OCI-LY1 (cell line): ENCODE data around the gene DENND1A.

Experiments
- H2AFZ ChIP-seq: fragments of 200-600 bp; sonication (generic), shearing (Covaris generic); 2 replicates; pipeline ENCODE4 v1.6.0; 2014; ENCODE audit warnings: antibody characterized with exemption, mild to moderate bottlenecking, low read length
- H3F3A ChIP-seq: fragments of 200-600 bp; sonication (generic), shearing (Covaris generic); 2 replicates; pipeline ENCODE4 v1.6.0; 2014; ENCODE audit warnings: mild to moderate bottlenecking, antibody characterized with exemption, low read length, moderate library complexity; ENCODE audit not compliant: insufficient read depth
- H3K27ac ChIP-seq: fragments of 200-600 bp; sonication (generic); 2 replicates; pipeline ENCODE4 v1.5.1; 2014; ENCODE audit warnings: low read length, mixed run types, mild to moderate bottlenecking, low read depth; ENCODE audit not compliant: poor library complexity, severe bottlenecking
- H3K27me3 ChIP-seq: fragments of 200-600 bp; sonication (generic); 2 replicates; pipeline ENCODE4 v1.6.0; 2014; ENCODE audit warnings: antibody characterized with exemption, mild to moderate bottlenecking, low read length, moderate library complexity; ENCODE audit not compliant: insufficient read depth
- H3K36me3 ChIP-seq: fragments of 200-600 bp; sonication (generic); 2 replicates; pipeline ENCODE4 v1.6.1; 2014; ENCODE audit warnings: mild to moderate bottlenecking, antibody characterized with exemption, low read length, moderate library complexity, mixed read lengths; ENCODE audit not compliant: insufficient read depth
- H3K4me1 ChIP-seq: fragments of 200-600 bp; sonication (generic); 2 replicates; pipeline ENCODE4 v1.5.1; 2014; ENCODE audit warnings: mild to moderate bottlenecking, low read length, moderate library complexity; ENCODE audit not compliant: insufficient read depth, severe bottlenecking
- H3K4me2 ChIP-seq: fragments of 200-600 bp; sonication (generic), shearing (Covaris generic); 2 replicates; pipeline ENCODE4 v1.6.1; 2014; ENCODE audit warnings: low read length
- H3K4me3 ChIP-seq: fragments of 200-600 bp; sonication (generic); 2 replicates; pipeline ENCODE4 v1.5.1; 2014; ENCODE audit warnings: low read length, low read depth, mild to moderate bottlenecking, mixed read lengths; ENCODE audit not compliant: poor library complexity, severe bottlenecking
- H3K79me2 ChIP-seq: fragments of 200-600 bp; shearing (Covaris generic); 2 replicates; pipeline ENCODE4 v1.6.1; 2016; ENCODE audit warnings: mixed run types, low read length, mixed read lengths; ENCODE audit not compliant: insufficient read depth
- H3K9ac ChIP-seq: fragments of 200-600 bp; sonication (generic), shearing (Covaris generic); 2 replicates; pipeline ENCODE4 v1.6.1; 2014; ENCODE audit warnings: mild to moderate bottlenecking, low read length, mixed read lengths
- H3K9me2 ChIP-seq: fragments of 200-600 bp; sonication (generic), shearing (Covaris generic); 2 replicates; pipeline ENCODE4 v1.6.1; 2014; ENCODE audit warnings: low read depth, mild to moderate bottlenecking, low read length, mixed read lengths
- H3K9me3 ChIP-seq: fragments of 200-600 bp; shearing (Covaris generic); 2 replicates; pipeline ENCODE4 v1.6.1; 2014; ENCODE audit warnings: low read length, mixed read lengths
- H4K20me1 ChIP-seq: fragments of 200-600 bp; sonication (generic), shearing (Covaris generic); 2 replicates; pipeline ENCODE4 v1.6.0; 2016; ENCODE audit warnings: mild to moderate bottlenecking, low read length; ENCODE audit not compliant: insufficient read depth
- EZH2 ChIP-seq: fragments of 200-600 bp; sonication (generic), shearing (Covaris generic); IDR thresholded peaks from 2 replicates; pipeline ENCODE4 v1.8.0; 2017; ENCODE audit warnings: borderline replicate concordance, mixed run types, mild to moderate bottlenecking, antibody characterized with exemption, low read length, moderate library complexity, mixed read lengths
- TF ChIP-seq, protein P1 (sequence below): fragments of 200-600 bp; sonication (generic), shearing (Covaris generic); IDR thresholded peaks from 2 replicates; pipeline ENCODE4 v1.5.1; 2017; ENCODE audit warnings: mild to moderate bottlenecking, antibody characterized with exemption, low read length, moderate library complexity, mixed read lengths

Gene DENND1A

DNA sequence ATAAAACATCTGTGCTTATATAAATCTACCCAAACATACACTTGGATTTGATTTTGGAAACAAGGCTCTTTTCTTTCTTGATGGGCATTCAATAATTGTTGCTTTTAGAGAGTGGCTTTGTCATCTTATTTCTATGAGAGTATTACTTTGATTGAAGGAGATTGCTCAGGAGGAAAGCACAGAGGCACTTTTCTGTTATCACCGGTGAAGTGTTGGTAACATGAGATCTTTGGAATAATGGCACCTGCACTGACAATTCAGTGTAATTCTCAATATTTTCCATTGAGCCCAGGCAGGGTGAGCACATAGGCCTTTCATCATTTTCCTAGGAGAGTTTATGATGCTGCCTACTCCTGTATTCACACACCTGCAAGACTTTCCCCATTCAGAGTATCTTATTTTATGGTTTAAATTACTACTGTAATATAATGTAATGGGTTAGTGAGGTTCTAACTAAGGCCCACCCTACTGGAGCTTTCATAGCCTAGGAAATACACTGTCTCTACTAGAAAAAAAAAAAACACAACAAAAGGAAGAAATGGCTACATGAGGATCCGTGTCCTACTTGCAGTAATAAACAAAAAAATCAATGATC, 244.3 kb downstream of the DENND1A start:
- Histone ChIP-seq H3K9me3 (no peaks in the 10 kb centered on the region), H3K27ac (no peak overlapping the region), H3K79me2 (no peaks in the 10 kb centered on the region), H3K4me1 (peaks cover 26% of the 10 kb centered on the region), H3K4me2 (no peak overlapping the region), H3K4me3 (no peak overlapping the region), H3F3A (peaks cover 4% of the 10 kb centered on the region; the same call in 1 of the 2 replicates), H2AFZ (no peak overlapping the region), H3K36me3 (no peaks in the 10 kb centered on the region), H3K9me2 (no peaks in the 10 kb centered on the region), H3K27me3 (no peaks in the 10 kb centered on the region), H4K20me1 (no peaks in the 10 kb centered on the region), H3K9ac (no peak overlapping the region)
- TF ChIP-seq, protein P1, sequence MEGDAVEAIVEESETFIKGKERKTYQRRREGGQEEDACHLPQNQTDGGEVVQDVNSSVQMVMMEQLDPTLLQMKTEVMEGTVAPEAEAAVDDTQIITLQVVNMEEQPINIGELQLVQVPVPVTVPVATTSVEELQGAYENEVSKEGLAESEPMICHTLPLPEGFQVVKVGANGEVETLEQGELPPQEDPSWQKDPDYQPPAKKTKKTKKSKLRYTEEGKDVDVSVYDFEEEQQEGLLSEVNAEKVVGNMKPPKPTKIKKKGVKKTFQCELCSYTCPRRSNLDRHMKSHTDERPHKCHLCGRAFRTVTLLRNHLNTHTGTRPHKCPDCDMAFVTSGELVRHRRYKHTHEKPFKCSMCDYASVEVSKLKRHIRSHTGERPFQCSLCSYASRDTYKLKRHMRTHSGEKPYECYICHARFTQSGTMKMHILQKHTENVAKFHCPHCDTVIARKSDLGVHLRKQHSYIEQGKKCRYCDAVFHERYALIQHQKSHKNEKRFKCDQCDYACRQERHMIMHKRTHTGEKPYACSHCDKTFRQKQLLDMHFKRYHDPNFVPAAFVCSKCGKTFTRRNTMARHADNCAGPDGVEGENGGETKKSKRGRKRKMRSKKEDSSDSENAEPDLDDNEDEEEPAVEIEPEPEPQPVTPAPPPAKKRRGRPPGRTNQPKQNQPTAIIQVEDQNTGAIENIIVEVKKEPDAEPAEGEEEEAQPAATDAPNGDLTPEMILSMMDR, result no peak

DNA sequence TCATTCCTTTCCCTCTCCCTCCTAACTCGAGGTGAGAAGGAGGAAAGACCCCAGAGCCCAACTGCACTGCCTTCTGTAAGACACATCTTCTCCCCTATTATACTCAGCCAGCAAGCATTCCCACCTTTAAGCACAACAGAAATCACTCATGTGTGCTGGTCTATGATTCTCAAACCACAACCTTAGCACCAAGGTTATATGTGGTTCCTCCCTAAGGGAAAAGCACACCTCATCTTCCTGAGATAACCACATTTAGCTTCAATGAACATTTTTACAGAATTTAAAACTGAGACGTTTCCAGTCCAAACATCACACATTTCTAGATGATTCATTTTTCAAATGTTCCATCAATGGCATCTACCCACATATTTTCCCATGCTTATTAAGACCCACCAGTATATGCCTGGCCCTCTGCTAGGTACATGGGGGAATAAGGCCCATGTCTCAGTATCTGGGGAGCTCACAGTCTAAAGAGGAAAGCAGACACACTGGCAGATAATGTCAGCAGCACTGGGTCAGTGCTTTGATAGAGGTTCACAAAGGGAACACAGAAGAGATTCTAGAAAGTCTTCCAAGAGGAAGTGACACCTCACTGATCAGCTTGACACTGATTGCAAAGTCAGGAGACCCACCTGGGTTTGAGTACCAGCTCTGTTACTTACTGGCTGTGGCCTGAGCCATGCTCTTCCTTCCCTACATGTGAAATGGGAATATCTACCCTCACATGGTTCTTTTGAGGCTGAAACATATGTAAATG, 245.4 kb downstream of the DENND1A start:
- H3K4me1 ChIP-seq, result peaks cover 36% of the 10 kb centered on the region
- H3K4me3 ChIP-seq, result no peak overlapping the region
- H3K9me2 ChIP-seq, result no peaks in the 10 kb centered on the region
- H3K27ac ChIP-seq, result no peak overlapping the region
- no peak overlapping the region for H2AFZ ChIP-seq
- H3K9ac ChIP-seq, result no peak overlapping the region
- H3K4me2 ChIP-seq, result no peak overlapping the region
- H3F3A ChIP-seq, result peaks cover 4% of the 10 kb centered on the region; the same call in 1 of the 2 replicates
- no peaks in the 10 kb centered on the region for H3K79me2 ChIP-seq
- TF ChIP-seq EZH2, result no peak
- TF ChIP-seq, protein P1, result no peak
- no peaks in the 10 kb centered on the region for H3K27me3 ChIP-seq
- H4K20me1 ChIP-seq, result no peaks in the 10 kb centered on the region
- H3K36me3 ChIP-seq, result no peaks in the 10 kb centered on the region
- H3K9me3 ChIP-seq, result no peaks in the 10 kb centered on the region

DNA sequence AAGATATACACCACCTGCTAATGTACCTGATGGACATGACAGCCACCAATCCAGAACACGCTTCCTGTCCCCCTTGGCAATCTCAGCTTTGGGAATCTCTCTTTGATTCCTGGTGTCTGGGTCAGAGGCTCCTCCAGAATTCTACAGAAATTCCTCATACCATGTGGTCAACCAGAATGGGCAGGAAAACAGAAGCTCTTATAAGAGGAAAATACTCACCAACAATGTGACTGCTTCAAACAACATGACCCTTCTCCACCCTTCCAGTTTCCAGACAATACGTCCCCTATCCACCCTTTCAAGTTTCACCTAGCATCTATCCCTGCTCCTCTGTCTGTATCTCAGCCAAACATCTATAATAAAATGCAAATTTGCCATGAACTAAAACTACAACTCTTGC, 247.2 kb downstream of the DENND1A start:
- Histone ChIP-seq H2AFZ (no peak overlapping the region), H3K36me3 (no peaks in the 10 kb centered on the region), H3K27ac (no peak overlapping the region), H3K4me3 (no peak overlapping the region), H3K9ac (no peak overlapping the region), H3K4me2 (no peak overlapping the region), H4K20me1 (no peaks in the 10 kb centered on the region), H3F3A (peaks cover 4% of the 10 kb centered on the region; the same call in 1 of the 2 replicates), H3K9me2 (no peaks in the 10 kb centered on the region), H3K9me3 (no peaks in the 10 kb centered on the region), H3K27me3 (no peaks in the 10 kb centered on the region), H3K79me2 (no peaks in the 10 kb centered on the region), H3K4me1 (peaks cover 55% of the 10 kb centered on the region)
- TF ChIP-seq, protein P1, result no peak
- no peak for TF ChIP-seq EZH2
